COLO668 (cell line): Measurements from ENCODE around the gene IMMP2L.

Experiments
- DNase-seq: peaks from one replicate; lab custom pipeline; 2025; ENCODE audit not compliant: unreplicated experiment; lab: John Stamatoyannopoulos, UW

The IMMP2L gene

DNA sequence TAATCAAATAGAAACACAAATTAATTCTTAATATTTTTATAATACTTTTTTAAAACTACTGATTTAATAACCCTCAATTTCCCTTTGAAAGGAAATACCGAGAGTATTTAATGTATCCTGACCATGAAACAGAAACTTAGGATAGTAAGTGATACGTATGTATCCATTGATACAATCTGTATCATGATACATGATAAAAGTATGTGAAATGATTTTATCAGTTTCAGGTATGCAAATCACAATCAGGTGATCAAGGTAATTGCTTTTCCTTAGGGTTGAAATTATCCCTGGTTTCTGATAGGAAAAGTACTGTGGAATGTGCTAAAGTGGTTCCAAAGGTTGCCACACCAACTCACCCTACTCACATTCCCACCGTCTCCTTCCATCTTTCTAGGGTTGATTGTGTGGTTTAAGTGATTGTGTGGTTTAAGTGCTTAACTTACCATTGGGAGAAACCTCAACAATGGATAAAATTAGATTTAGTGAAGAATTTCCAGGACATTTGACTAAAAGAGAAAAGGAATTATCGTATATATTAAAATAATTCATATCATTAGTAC is 333.0 kb downstream of the IMMP2L start:
- no peak for DNase-seq

DNA sequence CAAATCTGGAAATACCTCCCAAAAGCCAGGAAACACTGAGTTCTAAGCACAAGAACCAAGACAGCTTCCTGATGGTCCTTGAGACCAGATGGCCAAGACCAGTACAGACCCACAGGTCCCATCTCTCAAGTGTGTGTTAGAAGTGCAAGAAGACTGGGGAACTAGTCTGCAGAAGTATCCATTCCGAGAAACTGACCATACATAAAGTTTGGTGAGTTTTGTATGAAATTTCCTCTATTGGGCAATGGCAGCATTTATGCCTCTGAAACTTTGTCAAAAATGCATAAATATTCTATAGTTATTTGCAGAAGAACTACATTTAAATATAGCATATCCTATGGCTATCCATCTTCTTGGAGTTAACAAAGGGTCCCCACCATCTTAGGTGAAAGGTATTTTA is 333.9 kb downstream of the IMMP2L start:
- no peak for DNase-seq

DNA sequence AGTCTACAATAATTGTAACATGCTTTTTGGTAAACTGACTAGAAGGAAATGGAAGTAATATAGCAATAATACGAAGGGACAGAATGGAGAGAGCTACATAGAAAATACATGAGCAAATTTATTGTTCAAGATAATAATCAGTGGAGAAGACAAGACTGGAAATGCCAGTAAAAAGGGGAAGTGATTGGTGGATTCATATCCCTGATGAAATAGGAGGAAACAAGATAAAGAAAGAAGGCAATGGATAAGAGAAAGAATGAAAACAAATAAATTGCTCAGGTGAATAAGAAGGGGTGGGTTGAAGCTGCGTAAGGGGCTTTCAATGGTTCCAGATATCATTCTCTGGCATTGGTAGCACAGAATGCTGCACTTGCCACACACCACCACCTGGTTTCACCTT is 335.5 kb downstream of the IMMP2L start:
- DNase-seq: no peak

DNA sequence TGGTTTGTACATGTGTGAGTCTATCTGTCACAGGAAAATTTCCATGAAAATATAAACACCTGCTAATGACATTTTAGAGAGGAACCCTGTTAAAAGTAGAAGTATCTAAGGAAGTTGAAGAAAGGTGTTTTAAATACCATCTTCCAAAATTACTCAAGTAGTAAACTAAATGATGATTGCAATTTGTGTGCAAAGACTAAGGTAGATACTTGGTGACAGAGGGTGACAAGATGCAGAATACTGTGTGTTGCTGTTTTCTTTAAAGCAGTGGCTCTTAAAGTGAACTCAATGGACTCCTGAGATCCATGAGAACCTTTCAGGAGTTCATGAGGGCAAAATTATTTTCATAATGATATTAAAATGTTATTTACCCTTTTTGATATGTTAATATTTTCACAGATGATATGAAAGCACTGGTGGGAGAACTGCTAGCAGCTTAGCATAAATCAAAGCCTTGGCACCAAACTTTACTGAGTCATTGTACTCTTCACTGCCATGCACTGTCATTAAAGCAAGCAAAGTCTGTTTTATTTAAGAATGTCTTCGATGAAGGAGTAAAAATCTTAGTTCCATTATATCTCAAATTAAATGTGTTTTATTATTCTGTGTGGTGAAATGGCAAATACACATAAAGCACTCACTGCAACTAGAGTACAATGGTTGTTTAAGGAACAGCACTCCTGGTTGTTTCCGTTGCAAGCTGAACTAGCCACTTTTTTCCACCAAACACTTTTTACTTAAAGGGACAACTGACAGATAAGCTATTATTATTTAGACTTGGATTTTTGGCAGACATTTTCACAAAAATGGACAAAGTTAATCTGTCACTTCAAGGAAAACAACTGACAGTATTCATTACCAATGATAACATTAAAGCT is 337.7 kb downstream of the IMMP2L start:
- no peak for DNase-seq

DNA sequence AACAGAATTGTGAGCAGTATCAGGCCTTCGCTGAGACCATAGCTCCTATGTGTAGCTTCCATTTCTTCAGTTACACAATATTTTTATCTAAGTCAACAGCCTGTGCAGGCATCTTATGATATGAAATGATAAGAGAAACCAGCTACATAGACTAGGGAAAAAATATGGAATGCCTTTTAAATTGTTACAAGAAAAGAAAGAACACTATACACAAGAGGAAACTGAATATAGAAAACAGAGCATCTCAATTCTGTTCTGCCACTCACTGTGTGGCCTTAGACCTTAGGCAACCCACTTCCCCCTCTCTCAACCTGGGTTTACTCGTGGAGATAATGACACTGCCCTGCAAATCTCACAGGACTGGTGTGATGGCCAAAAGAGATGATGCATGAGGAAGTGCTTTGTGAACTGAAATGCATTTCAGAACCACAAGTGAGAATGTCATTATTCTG is 338.5 kb downstream of the IMMP2L start:
- DNase-seq: no peak

DNA sequence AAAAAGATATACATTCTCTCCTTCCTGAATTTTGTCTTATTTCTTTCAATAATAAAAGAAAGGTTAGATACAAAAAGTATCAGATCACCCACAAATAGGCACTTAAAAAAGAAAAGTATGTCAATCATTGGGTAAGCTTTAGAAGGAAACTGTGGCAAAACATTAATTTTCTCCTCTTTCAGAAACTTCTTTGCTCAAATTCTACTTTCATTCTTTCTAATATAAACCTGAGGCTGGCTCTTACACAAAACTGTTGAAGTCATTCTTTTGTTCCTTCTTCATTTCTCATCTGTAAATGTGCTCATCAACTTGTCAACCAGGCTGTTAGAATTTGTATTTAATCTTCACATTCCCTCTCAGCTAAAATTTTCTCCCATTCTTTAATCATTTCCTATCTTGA is 346.7 kb downstream of the IMMP2L start:
- no peak for DNase-seq

DNA sequence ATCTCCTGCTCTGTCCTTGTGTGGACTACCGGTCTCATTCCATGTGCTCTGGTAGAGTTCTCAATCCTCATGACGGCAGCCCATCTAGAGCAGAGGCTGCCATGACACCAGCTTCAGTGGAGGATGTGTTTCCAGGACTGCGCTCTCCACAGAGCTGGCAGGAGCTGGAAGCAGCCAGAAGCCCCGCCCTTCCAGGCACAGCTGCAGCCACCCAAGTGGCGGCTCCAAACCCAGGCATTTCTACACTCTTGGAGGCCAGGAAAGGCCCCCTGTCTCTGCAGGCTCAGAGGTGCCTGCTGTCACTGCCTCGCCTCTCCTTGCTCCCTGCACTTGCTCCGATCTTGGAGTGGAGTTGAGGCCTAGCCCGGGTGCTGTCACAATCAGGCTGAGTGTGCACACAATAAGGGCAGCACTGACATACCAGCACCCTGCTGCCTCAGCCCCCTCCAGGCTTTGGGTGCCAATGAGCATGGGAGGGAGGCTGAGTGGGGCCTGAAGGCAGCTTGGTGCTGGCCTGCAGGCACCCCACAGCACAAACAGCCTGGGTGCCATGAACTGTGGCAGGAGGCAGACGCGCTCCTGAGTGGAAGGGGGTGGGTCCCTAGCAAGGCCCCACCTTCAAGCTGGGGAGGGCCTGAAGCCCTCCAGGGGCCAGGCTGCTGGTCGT is 349.3 kb downstream of the IMMP2L start:
- DNase-seq: no peak

DNA sequence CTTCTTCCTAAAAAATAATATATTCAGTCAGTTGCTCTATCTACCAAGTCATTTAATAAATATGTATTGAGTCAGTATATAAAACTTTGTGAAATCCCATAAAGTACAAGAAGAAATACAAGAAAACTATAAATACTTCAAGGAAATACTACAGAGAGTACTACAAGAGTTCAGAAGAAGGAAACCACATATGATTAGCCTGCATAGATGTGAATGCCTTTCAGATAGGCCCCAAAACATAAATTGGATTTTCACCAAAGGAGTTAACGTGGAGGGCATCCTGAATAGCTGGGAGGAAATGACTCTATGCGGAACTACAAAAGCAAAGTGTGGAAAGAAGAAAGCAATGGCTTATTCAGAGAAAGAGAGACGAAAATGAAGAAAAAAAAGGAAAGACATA is 351.3 kb downstream of the IMMP2L start:
- DNase-seq: no peak

DNA sequence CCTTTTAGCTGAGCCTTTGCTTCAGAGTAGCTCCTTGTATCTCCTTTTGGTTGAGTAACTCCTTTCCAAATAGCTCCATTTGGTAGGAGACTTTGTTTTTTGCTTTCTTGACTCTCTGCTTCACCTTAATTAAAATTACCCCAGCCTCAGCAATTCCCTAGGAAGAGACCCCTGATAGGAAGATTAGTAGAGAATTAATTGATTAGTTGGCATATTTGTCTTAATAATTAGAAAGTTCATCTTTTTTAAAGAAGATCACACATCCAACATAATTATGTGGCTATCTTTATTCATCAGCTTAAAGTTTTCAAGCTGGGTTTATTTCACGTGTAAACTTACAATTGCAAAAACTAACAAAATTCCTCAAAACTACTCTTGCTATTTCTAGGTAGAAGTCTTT is 352.2 kb downstream of the IMMP2L start:
- no peak for DNase-seq

DNA sequence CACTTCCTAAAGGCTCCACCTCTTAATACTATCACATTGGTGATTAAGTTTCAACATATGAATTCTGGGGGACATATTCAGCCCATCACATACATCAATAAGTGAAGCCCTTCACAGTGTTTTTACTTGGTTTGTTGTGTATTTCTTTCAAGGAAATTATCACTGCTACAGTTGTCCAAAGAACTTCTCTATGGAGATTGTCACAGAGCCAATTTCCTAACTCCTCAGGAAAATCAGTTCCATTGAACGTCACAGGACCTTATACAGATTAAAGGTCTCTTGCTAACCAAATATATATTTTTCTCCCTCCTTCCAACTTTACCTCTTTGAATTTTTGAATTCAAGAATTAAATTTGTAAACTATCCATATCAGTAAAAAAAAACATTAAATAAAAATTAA is 357.0 kb downstream of the IMMP2L start:
- no peak for DNase-seq

DNA sequence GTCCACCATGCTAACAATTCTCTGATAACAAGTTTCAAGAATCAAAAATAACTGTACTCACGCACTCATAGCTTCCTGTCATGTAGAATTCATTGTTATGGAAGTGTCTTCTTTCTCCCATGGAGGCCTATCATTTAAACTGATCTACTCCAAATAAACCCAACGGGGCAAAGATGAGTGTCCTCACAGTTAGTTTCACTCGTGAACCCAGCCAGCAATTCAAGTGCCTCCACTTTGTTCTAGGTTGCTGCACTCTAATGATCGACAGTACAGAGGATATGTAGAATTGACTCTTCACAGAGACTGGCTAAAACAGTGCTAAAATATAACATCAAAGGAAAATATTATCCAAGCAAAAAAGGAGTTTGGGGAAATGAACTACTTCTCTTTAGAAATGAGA is 360.0 kb downstream of the IMMP2L start:
- DNase-seq: no peak

DNA sequence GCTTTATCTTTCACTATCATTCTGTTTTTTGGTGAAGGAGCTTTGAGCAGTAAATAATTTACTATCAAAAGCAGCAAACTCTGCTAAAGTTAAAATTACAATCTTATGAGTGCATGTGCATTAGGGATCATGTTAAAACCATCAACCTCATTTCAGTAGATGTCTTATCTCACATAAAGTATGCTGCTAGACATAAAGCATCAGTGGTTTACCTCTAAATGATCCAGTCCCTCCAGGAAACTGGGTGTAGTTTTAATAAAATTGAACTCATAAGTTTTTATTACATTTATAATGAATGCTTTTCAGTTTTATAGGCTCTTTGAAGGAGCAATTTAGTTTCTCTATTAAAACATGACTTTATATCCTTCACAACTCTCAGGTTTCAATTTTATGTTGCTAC is 362.6 kb downstream of the IMMP2L start:
- DNase-seq: no peak

DNA sequence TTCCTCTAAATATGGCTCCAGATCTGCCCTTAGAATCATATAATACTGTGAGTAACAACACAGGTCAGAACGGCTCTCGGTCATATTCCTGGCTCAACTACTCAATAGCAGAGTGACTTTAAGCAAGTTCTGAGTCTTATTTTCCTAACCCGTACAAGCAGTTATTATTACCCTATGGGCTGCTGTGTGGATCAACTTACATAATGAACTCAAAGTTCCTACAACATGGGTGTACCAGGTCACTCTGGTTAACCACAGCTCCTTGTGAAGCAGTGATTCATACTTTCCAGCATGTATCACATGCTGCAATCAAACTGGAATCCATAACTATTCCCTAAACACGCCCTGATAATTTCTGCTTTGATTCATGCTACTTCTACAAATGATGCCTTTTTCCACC is 364.0 kb downstream of the IMMP2L start:
- DNase-seq: no peak

DNA sequence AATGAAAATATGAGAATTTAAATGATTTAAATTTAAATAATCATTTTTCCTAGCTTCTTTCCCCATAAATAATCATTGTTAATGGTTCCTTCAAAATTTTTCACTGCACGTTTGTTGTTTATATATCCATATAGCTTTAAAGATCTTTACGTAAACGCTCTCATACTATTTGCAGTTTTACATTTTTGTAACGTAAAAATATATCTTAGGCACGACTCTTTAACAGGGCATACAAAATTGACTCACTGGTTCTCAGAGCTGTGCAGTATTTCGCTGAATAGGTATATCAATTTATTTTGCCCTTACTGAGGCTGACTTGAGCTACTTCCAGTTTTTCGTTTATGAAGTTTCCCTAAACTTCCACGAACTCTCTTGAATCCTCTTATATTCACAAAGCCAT is 365.6 kb downstream of the IMMP2L start:
- no peak for DNase-seq

DNA sequence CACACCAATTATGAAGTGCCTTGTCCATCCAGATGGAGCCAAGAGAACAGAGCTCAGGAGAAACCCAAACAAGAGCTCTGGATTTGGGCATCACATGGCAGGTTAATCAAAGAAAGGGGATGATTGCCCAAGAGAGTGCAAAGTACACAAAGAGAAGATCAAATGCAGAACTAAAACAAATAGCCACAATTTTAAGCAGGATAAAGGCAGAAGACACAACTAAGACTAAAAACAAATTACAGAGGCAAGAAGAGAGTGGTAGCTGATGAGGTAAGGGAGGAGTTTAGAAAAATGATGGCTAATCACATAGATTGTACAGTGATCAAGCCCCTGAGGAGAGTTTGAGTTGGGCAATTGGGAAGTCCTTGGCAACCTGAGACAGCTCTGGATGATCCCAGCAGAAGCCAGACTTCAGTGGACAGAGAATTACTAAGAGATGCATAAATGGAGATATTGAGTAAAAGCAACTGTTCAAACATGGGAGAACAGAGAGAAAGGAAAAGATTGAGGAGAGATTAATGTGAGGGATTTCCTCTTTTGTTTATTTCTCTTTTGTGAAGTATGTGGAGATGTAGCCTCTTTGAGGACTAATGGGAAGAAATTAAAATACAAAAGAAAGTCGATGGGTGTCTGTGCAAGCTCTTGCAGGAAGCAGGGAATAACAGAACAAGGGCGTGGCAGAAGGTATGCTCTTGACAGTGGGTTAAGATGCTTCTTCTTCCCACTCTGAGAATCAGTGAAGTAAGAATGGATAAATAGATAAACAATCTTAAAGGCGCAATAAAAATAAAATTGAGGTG is 369.5 kb downstream of the IMMP2L start:
- no peak for DNase-seq

DNA sequence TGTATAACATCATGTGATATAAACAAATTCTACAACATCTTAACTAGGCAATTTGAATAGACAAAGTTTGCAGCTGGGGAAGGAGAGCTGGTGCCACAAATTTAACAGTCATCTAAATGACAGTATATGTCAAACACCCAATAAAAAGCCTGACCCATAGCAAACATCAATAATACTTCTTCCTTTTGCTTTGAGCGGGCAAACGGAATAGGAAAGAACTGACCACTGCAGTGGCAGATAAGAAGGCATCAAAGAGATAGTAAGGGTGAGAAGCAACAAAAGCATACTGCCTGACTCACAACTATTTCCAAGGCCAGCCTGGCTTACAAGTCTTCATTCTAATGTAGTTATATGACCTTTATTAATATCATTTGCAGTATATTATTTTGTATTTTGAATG is 371.5 kb downstream of the IMMP2L start:
- no peak for DNase-seq

DNA sequence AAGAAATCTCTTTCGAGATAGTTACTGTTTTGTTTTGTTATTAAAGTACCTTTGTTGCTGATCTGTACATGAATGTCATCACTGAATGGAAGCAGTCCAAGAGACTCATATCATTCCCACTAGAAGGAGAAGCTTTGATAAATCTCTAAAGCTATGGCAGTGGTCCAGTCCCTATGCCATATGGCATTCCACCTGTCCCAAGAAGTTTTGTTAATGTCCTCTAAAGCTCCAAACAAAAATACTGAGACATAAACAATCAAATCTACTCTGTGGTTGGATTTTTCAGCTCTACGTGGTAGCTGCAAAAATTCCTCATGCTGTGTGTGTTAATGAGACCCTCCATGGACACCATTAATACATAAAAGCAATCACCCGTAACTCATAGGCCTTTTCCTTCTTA is 377.3 kb downstream of the IMMP2L start:
- no peak for DNase-seq

DNA sequence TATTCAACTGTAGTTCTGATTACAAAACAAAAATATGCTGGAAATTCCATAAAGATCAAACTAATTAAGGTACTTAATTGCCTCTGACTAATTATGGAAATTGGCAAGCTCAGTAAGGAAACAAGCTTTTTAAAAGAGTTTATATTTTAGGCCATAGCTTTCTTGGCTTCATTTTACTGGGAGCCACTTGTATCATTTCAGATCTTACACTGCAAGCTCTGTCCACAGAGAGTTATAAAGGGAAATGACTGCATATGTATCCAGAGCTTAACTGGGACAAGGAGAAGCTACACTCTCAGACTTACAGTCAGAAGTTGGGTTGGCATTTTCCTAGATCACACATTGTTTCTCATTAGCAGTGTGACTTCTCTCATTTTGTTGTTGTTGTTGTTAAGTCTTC is 379.0 kb downstream of the IMMP2L start:
- DNase-seq: no peak

DNA sequence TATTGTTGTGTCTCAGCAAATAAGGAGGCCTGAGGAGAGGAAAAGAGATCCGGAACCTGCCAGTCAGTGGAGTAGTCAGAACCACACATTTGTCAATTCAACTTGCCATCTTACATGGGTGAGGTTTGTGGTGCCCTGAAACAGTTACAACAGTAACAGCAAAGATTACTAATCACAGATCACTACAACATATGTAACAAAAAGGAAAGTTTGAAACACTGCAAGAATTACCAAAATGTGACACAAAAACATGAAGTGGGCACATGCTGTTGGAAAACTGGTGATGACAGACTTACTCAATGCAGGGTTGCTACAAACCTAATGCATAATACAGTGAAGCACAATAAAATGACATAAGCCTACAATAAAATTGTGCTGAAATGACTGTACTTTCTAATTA is 382.0 kb downstream of the IMMP2L start:
- DNase-seq: no peak

DNA sequence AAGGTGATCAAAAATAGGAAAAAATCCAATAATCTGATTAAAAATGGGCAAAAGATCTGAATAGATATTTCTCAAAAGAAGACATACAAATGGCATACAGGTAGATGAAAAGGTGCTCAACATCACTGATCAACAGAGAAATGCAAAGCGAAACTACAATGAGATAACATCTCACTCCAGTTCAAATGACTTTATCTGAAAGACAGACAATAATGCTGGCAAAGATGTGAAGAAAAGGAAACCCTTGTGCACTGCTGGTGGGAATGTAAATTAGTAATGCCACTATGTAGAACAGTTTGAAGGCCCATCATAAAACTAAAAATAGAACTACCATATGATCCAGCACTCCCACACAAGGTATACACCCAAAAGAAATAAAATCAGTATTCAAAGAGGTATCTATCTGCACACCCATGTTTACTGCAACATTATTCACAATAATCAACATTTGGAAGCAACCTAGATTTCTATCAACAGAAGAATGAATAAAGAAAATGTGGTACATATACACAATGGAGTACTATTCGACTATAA is 386.3 kb downstream of the IMMP2L start:
- no peak for DNase-seq

DNA sequence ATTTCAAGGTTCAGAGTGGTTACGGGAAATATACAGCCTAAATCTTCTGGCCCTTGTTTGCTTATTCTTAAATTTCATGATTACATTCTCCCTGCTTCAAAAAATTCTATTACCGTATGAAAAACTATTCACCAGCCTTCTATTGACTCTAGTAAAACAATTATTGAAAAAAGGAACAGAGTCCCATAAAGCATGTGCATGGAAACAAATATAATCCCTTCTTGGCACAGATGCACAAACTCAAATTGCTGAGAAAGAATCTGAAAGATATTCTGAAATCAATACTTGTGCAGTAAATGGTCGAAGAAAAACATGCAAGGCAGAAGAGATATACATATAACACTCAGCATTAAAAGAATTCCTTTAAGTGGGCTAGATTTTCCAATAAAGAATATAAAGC is 387.8 kb downstream of the IMMP2L start:
- DNase-seq: no peak
